ENCODE data around the gene BTK.

BTK gene

DNA sequence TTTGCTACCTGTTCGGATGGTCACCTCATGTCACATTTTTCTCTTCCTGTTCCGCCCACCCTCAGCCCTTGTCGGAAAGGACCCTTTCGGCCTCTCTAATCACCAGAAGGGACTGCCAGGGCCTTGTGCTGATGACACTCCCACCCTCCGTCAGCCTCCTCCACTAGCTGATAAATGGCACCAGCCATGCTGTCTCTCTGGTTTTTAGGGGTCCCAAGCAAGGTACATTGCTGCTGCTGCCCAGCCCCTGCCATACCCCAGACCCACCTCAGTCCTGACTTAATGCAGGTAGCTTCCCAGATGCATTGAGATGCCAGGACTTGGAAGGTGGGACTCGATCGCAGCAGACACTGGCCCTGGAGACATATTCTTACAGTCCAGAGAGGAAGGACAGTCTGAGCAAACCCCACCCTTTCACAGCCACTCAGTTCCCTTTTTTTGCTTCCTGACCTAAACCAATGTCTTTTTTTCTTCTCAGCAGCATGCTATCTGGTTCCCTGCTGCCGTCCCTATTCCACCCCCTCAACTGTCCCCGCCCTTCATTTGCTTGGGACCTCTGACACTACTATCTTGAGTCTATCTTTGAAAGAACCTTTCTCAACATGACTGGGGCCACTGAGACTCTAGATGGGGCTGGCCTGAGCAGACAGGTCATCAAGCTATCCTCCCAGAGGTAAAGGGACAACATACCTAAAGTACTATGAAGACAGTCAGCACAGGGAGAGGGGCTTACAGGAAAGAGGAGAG, at the start of gene BTK:
BTK (minus strand) TSS at position 397 of the 747 bp plus-strand sequence. CDS start 10,907 bp downstream, outside the sequence.
- no peak within 1 kb of the TSS for H3K27ac ChIP-seq
- peaks cover under 1% of the 10 kb centered on the region for H3K9me3 ChIP-seq (ENCODE audit: severe bottlenecking)
- no peak for TF ChIP-seq CTCF (IDR thresholded peaks at IDR 0.05; ENCODE audit: low read depth, low read length)
- DNase-seq: no peak
- H3K36me3 ChIP-seq: no peaks in the 10 kb centered on the region; the same call in 1 of the 2 replicates
- no peak within 1 kb of the TSS for H3K4me3 ChIP-seq (ENCODE audit: low read depth, low read length)
- H3K27me3 ChIP-seq (ENCODE audit: insufficient read depth, low read depth, severe bottlenecking): peaks cover 16% of the 10 kb centered on the region

DNA sequence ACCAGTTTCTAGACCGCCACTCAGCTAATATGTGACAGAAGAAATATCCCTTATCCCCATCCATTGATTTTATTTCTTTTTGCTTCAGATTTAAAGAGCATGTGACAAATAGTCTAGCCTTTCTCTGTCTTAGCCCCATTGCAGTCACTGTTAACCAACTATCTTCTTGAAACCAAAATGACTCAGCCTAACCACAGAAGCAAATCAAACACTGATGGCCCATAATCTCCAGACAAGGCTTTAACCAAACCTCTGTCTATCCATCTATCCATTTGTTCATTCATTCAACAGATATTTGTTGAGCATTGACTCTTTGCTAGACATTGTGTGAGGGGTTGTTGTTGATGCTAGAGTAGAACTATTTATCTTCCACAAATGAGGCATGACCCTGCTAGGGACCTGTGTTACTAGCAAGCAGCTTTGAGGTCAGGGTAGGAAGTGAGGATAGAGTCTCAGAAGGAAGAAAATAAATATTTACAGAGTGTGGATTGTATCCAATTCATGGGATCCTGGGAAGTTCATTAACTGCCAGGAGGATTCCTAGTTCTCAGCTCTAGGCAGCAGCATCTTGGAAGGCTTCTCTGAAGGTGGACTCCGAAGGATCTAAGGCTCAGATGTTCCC, 44.6 kb upstream of the BTK start:
- Histone ChIP-seq H3K27me3 (ENCODE audit: insufficient read depth, low read depth, severe bottlenecking) (no peaks in the 10 kb centered on the region), H3K27ac (no peak overlapping the region), H3K9me3 (ENCODE audit: severe bottlenecking) (peaks cover 5% of the 10 kb centered on the region), H3K36me3 (peaks cover 3% of the 10 kb centered on the region; the same call in 1 of the 2 replicates), H3K4me3 (ENCODE audit: low read depth, low read length) (no peak overlapping the region)
- no peak for DNase-seq
- no peak for TF ChIP-seq CTCF (IDR thresholded peaks at IDR 0.05; ENCODE audit: low read depth, low read length)

- peaks cover 5% of the 10 kb centered on the region for H3K9me3 ChIP-seq (ENCODE audit: severe bottlenecking)
- TF ChIP-seq CTCF (IDR thresholded peaks at IDR 0.05; ENCODE audit: low read depth, low read length): no peak
- H3K27ac ChIP-seq: no peak overlapping the region
- no peaks in the 10 kb centered on the region for H3K27me3 ChIP-seq (ENCODE audit: insufficient read depth, low read depth, severe bottlenecking)
- DNase-seq: no peak
- H3K4me3 ChIP-seq (ENCODE audit: low read depth, low read length): no peak overlapping the region
- H3K36me3 ChIP-seq: peaks cover 3% of the 10 kb centered on the region; the same call in 1 of the 2 replicates
Measured at GRCh38 chrX:101429934-101430333, 43.9 kb upstream of the BTK start.

- H3K9me3 ChIP-seq (ENCODE audit: severe bottlenecking): peaks cover 5% of the 10 kb centered on the region
- TF ChIP-seq CTCF (IDR thresholded peaks at IDR 0.05; ENCODE audit: low read depth, low read length): no peak
- H3K36me3 ChIP-seq: peaks cover 3% of the 10 kb centered on the region; the same call in 1 of the 2 replicates
- no peak overlapping the region for H3K27ac ChIP-seq
- H3K27me3 ChIP-seq (ENCODE audit: insufficient read depth, low read depth, severe bottlenecking): no peaks in the 10 kb centered on the region
- DNase-seq: no peak
- no peak overlapping the region for H3K4me3 ChIP-seq (ENCODE audit: low read depth, low read length)
Measured at GRCh38 chrX:101427954-101428353, 42.0 kb upstream of the BTK start.

GRCh38 chrX:101419489-101419888, 33.5 kb upstream of the BTK start:
- no peak overlapping the region for H3K4me3 ChIP-seq (ENCODE audit: low read depth, low read length)
- no peak for TF ChIP-seq CTCF (IDR thresholded peaks at IDR 0.05; ENCODE audit: low read depth, low read length)
- no peaks in the 10 kb centered on the region for H3K36me3 ChIP-seq
- no peak for DNase-seq
- peaks cover 12% of the 10 kb centered on the region for H3K27me3 ChIP-seq (ENCODE audit: insufficient read depth, low read depth, severe bottlenecking)
- no peaks in the 10 kb centered on the region for H3K9me3 ChIP-seq (ENCODE audit: severe bottlenecking)
- no peak overlapping the region for H3K27ac ChIP-seq
